Measurements from ENCODE around the gene CDK6. TPM values are rescaled to one million over a fixed set of nuclear protein-coding genes. Genes with fewer than 3 reads are reported as not detected.

Gene CDK6
- total and polyA plus RNA-seq, 2 of the 8 experiments (the other 6 are each of a cell fraction or from before 2014, with no cell fraction given) = 5.9 to 18.9 TPM

DNA sequence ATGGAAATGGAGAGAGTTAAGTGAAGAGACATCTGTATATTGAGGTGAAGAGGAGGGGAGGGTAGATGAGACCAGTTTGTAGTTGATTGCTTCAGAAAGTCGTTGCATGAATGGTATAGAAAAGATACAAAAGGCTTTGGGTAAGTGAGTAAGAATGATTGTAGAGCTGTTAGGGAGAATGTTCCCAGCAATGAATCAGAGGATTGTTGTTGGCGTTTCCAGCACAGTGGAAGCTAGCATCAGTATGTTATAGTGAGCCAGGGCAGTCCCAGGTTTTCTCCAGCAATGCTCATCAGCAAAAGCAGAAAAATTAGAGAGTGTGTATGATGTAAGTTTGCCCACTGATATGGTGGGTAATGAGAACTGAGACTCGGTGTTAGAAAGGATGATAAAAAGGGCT lies 15.4 kb upstream of the CDK6 start:
- CTCF ChIA-PET (ENCODE audit: partially characterized antibody) = interaction anchor here (1.7 kb wide), 1 partner anchor 11 kb away, joined by 7 read pairs; no protein-coding TSS in a partner anchor
- Histone ChIP-seq H3K4me2 (ENCODE audit: insufficient read depth in 1 of 2, low read depth in 2 of 2, low read length in 2 of 2) (no peak overlapping the region), H3K9ac (replicated peaks in 1 of 4; ENCODE audit: extremely low read depth in 1 of 4, low read depth in 3 of 4, low read length in 3 of 4) (no peak overlapping the region), H4K91ac (replicated peaks; ENCODE audit: insufficient read length, low read length) (no peak overlapping the region), H2BK5ac (ENCODE audit: low read depth, low read length) (no peak overlapping the region), H3K23me2 (ENCODE audit: low read depth, low read length) (no peaks in the 10 kb centered on the region), H3K18ac (ENCODE audit: extremely low read depth, low read length) (no peak overlapping the region), H3K23ac (ENCODE audit: insufficient read length) (no peak overlapping the region), H3K36me3 (ENCODE audit: control insufficient read depth in 2 of 4, insufficient read depth in 4 of 4, low read length in 3 of 4) (no peaks in the 10 kb centered on the region), H3K79me1 (ENCODE audit: low read depth, low read length) (no peaks in the 10 kb centered on the region), H4K5ac (ENCODE audit: insufficient read length, low read depth, low read length) (no peak overlapping the region), H2BK15ac (ENCODE audit: low read length) (no peak overlapping the region), H2AK5ac (ENCODE audit: low read depth, low read length) (no peak overlapping the region), H3K4me3 (ENCODE audit: extremely low read depth in 1 of 4, insufficient read depth in 2 of 4, low read depth in 3 of 4, low read length in 4 of 4) (no peak overlapping the region), H3K79me2 (ENCODE audit: control insufficient read depth in 1 of 2, insufficient read depth in 2 of 2, low read length in 2 of 2) (no peaks in the 10 kb centered on the region), H2BK20ac (ENCODE audit: low read length) (no peak overlapping the region), H3K4ac (replicated peaks; ENCODE audit: insufficient read length, low read depth, low read length) (no peak overlapping the region), H2BK12ac (ENCODE audit: low read depth, low read length) (no peak overlapping the region), H4K8ac (ENCODE audit: extremely low read depth, insufficient read depth, low read length) (no peak overlapping the region), H4K20me1 (replicated peaks in 1 of 2; ENCODE audit: control insufficient read depth in 1 of 2, insufficient read depth in 2 of 2, low read length in 2 of 2) (no peaks in the 10 kb centered on the region), H3K14ac (ENCODE audit: insufficient read length) (no peak overlapping the region), H3K9me3 (ENCODE audit: insufficient read depth in 2 of 2, low read depth in 1 of 2, low read length in 1 of 2) (no peaks in the 10 kb centered on the region), H2BK120ac (replicated peaks; ENCODE audit: low read depth, low read length) (no peak overlapping the region), H3K56ac (replicated peaks; ENCODE audit: insufficient read length, low read depth, low read length) (no peak overlapping the region), H2AFZ (ENCODE audit: low read length) (no peak overlapping the region), H3K27me3 (replicated peaks in 1 of 4; ENCODE audit: control insufficient read depth in 3 of 4, extremely low read depth in 1 of 4, insufficient read depth in 3 of 4, low read length in 3 of 4) (no peaks in the 10 kb centered on the region), H3K27ac (ENCODE audit: low read depth, low read length) (no peak overlapping the region), H3K4me1 (replicated peaks in 1 of 4; ENCODE audit: control insufficient read depth in 3 of 4, insufficient read depth in 4 of 4, low read length in 3 of 4) (no peaks in the 10 kb centered on the region)
- 83% methylated on average over 3 of the region's 3 CpGs; no CpG with 5 or more reads in 1 of the 2 experiments for WGBS, 2 experiments (ENCODE audit: extremely low coverage in 1 of 2, insufficient coverage in 1 of 2, insufficient read length in 1 of 2, insufficient replicate concordance in 2 of 2, low coverage in 1 of 2, low lambda C conversion rate in 2 of 2, missing lambda C conversion rate in 1 of 2)
- FAIRE-seq (no peak), DNase-seq (ENCODE audit: low read depth in 1 of 2, low spot score in 2 of 2) (no peak)
- POLR2A ChIA-PET (ENCODE audit: partially characterized antibody) = no interaction called here

Data from H1 (cell line).